MCF 10A (cell line): Measurements from ENCODE around the gene SVOPL. TPM values are rescaled to one million over a fixed set of nuclear protein-coding genes. Genes with fewer than 3 reads are reported as not detected.

ENCODE experiments used
- BruUV-seq: library from RNA; stranded (reverse); fragments of 400-500 nt; replicated peaks from 2 replicates; lab custom pipeline; 2021; lab: Mats Ljungman, UMichigan
- CTCF ChIA-PET: fragments of 300-600 bp; sonication (Branson Sonifier 250); formaldehyde crosslinking; extraction: SDS; loops from one replicate; lab custom pipeline; 2021; ENCODE audit warnings: antibody characterized with exemption, inconsistent platforms; lab: Yijun Ruan, JAX
- POLR2A ChIA-PET: fragments of 300-600, 350-650 bp; sonication (Branson Sonifier 250); formaldehyde crosslinking; extraction: SDS; loops from one replicate; lab custom pipeline; 2020; ENCODE audit warnings: antibody characterized with exemption, inconsistent platforms; lab: Yijun Ruan, JAX
- DNase-seq: peaks from one replicate; pipeline ENCODE4 v3.0.0-alpha.2; 2018; ENCODE audit not compliant: unreplicated experiment
- H3K27ac Mint-ChIP-seq: one replicate; pipeline ENCODE4 v1.8.0; 2022; ENCODE audit warnings: mild to moderate bottlenecking, low read depth, mixed read lengths; ENCODE audit not compliant: unreplicated experiment
- H3K27me3 Mint-ChIP-seq: one replicate; pipeline ENCODE4 v1.8.0; 2022; ENCODE audit warnings: mixed read lengths; ENCODE audit not compliant: insufficient read depth, unreplicated experiment
- H3K36me3 Mint-ChIP-seq: one replicate; pipeline ENCODE4 v1.8.0; 2022; ENCODE audit warnings: mild to moderate bottlenecking, moderate library complexity, mixed read lengths; ENCODE audit not compliant: insufficient read depth, unreplicated experiment
- H3K4me1 Mint-ChIP-seq: one replicate; pipeline ENCODE4 v1.8.0; 2022; ENCODE audit warnings: mixed read lengths; ENCODE audit not compliant: insufficient read depth, unreplicated experiment
- H3K4me3 Mint-ChIP-seq: one replicate; pipeline ENCODE4 v1.8.0; 2022; ENCODE audit warnings: mild to moderate bottlenecking, moderate library complexity, mixed read lengths; ENCODE audit not compliant: unreplicated experiment
- H3K9me3 Mint-ChIP-seq: one replicate; pipeline ENCODE4 v1.8.0; 2022; ENCODE audit warnings: mixed read lengths; ENCODE audit not compliant: unreplicated experiment
- intact Hi-C: fragments of 100-400 bp; cut with micrococcal nuclease; formaldehyde crosslinking; loops from 2 replicates; pipeline ENCODE4 v1.14.1; 2022
- total RNA-seq: library from RNA; stranded (reverse); gene quantifications from 2 replicates; pipeline ENCODE4 v1.2.3, GENCODE V29; 2022
- TF ChIP-seq, protein P1 (sequence below): fragments of 200-600 bp; IDR thresholded peaks from one replicate; pipeline ENCODE4 v1.8.0; 2022; ENCODE audit warnings: antibody characterized with exemption, mild to moderate bottlenecking; ENCODE audit not compliant: unreplicated experiment

Gene SVOPL
- total RNA-seq, 1 experiment from 2014 or later, result not detected

DNA sequence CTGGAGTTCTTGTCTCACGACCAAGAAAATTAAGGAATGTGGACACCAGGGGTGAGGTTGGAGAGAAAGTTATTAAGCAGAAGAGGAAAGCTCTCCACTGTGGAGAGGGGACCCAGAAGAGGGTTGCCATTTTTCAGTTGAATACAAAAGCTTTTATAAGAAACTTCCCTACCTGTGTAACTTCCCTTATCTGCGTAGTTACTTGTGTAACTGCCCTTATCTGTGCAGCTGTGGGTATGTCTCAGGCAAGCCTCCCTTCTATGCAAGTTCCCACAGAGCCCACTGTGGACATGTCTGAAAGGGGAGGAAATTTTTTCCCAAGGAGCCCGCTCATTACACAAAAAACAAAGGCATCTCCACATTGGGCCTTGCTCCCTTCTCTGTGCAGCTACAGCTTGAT lies 94.9 kb downstream of the SVOPL start:
- TF ChIP-seq, protein P1, sequence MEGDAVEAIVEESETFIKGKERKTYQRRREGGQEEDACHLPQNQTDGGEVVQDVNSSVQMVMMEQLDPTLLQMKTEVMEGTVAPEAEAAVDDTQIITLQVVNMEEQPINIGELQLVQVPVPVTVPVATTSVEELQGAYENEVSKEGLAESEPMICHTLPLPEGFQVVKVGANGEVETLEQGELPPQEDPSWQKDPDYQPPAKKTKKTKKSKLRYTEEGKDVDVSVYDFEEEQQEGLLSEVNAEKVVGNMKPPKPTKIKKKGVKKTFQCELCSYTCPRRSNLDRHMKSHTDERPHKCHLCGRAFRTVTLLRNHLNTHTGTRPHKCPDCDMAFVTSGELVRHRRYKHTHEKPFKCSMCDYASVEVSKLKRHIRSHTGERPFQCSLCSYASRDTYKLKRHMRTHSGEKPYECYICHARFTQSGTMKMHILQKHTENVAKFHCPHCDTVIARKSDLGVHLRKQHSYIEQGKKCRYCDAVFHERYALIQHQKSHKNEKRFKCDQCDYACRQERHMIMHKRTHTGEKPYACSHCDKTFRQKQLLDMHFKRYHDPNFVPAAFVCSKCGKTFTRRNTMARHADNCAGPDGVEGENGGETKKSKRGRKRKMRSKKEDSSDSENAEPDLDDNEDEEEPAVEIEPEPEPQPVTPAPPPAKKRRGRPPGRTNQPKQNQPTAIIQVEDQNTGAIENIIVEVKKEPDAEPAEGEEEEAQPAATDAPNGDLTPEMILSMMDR, result no peak
- Mint-ChIP-seq H3K27ac (no peak overlapping the region), H3K4me3 (no peak overlapping the region), H3K27me3 (no peaks in the 10 kb centered on the region), H3K4me1 (no peaks in the 10 kb centered on the region), H3K36me3 (no peaks in the 10 kb centered on the region), H3K9me3 (no peaks in the 10 kb centered on the region)
- DNase-seq, result no peak
- CTCF ChIA-PET, result interaction anchor here (0.6 kb wide), 1 partner anchor 219 kb away, joined by 4 read pairs; no protein-coding TSS in a partner anchor
- no TSS peak for BruUV-seq
- POLR2A ChIA-PET, result interaction anchor here (0.7 kb wide), 1 partner anchor 8 kb away, joined by 4 read pairs; no protein-coding TSS in a partner anchor
- intact Hi-C loops, result no loop called here

DNA sequence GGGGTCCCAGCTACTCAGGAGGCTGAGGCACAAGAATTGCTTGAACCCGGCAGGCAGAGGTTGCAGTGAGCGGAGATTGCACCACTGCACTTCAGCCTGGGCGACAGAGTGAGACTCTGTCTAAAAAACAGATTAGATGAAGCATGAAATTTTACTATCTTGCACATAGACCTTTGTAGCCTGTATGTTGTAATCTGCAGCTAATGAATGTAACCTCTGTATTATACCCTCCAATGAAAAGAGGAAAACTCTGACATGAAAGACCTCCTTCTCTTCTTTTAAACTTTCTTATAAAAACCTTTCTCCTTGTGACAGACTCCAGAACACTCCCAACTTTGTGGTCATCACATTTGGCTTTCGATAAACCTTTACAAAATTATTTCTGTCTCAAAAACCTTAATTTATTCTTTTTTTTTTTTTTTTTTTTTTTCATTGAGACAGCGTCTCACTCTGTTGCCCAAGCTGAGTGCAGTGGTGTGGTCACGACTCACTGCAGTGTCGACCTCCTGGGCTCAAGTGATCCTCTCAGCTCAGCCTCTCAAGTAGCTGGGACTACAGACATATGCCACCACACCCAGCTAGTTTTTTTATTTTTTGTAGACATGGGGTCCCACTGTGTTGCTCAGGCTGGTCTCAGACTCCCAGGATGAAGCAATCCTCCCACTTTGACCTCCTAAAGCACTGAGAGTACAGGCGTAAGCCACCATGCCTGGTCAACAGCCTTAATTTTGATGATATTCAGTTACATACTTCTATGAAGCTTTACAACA lies 97.4 kb downstream of the SVOPL start:
- BruUV-seq, result no TSS peak
- TF ChIP-seq, protein P1, result no peak
- CTCF ChIA-PET, result interaction anchor here (0.7 to 1.2 kb wide), 2 partner anchors 22 to 386 kb away, joined by 4 read pairs; no protein-coding TSS in a partner anchor

DNA sequence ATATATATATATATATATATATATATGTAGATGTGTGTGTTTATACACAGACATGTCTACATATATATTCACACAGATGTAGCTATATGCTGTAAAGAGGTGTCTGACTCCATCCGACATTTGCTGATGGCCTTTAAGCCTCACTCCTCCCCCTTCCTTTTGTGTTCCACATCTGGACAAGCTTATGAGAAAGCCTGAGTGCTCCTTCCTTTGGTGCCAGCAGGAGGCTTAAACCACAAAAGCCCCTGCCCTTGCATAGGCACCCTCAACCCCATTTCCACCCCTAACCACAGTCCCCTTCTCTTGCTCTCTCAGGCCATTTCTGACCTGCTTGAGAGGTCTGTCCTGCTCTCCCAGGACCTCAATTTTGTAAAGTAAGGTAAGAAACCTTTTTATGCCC lies 98.7 kb downstream of the SVOPL start:
- TF ChIP-seq, protein P1, result no peak
- no peaks in the 10 kb centered on the region for H3K9me3 Mint-ChIP-seq
- H3K4me1 Mint-ChIP-seq, result no peaks in the 10 kb centered on the region
- H3K27me3 Mint-ChIP-seq, result no peaks in the 10 kb centered on the region
- H3K36me3 Mint-ChIP-seq, result peaks cover 3% of the 10 kb centered on the region
- no peak overlapping the region for H3K4me3 Mint-ChIP-seq
- BruUV-seq, result no TSS peak
- intact Hi-C loops, result no loop called here
- no peak overlapping the region for H3K27ac Mint-ChIP-seq
- ChIA-PET CTCF (no interaction called here), POLR2A (no interaction called here)
- no peak for DNase-seq

More for the DNA sequence above, 97.4 kb downstream of the SVOPL start:
- Mint-ChIP-seq H3K36me3 (no peaks in the 10 kb centered on the region), H3K9me3 (no peaks in the 10 kb centered on the region), H3K4me3 (no peak overlapping the region), H3K27ac (no peak overlapping the region), H3K27me3 (no peaks in the 10 kb centered on the region), H3K4me1 (no peaks in the 10 kb centered on the region)
- POLR2A ChIA-PET, result interaction anchor here (1.0 kb wide), 1 partner anchor 142 kb away, joined by 3 read pairs; no protein-coding TSS in a partner anchor
- intact Hi-C loops, result no loop called here
- peak; percentile 8 for DNase-seq

GRCh38 chr7:138595454-138595853 lies 105.7 kb downstream of the SVOPL start:
- Mint-ChIP-seq H3K4me3 (no peak overlapping the region), H3K36me3 (peaks cover 7% of the 10 kb centered on the region), H3K27ac (no peak overlapping the region), H3K9me3 (no peaks in the 10 kb centered on the region), H3K27me3 (no peaks in the 10 kb centered on the region), H3K4me1 (no peaks in the 10 kb centered on the region)
- DNase-seq, result no peak
- ChIA-PET POLR2A (no interaction called here), CTCF (no interaction called here)
- TF ChIP-seq, protein P1, result no peak
- no TSS peak for BruUV-seq
- intact Hi-C loops, result no loop called here
